HepG2 (cell line): ENCODE measurements around the gene BBLN. TPM values are rescaled to one million over a fixed set of nuclear protein-coding genes. Genes with fewer than 3 reads are reported as not detected.

Experiments used
- BRD4 ChIP-seq: sonication (generic); formaldehyde crosslinking; IDR thresholded peaks from 2 replicates; pipeline ENCODE4 v1.4.0; 2020; ENCODE audit warnings: missing genetic modification reagents
- ERF ChIP-seq: IDR thresholded peaks from 2 replicates; pipeline ENCODE4 v1.6.1; 2018; ENCODE audit warnings: missing biosample characterization, missing genetic modification reagents
- FOXP1 ChIP-seq, 2 experiments: fragments of 450-650 bp in 1 of 2; IDR thresholded peaks; 2 replicates each; pipeline ENCODE4 v1.6.1; 2017 to 2018; ENCODE audit warnings: antibody characterized with exemption in 1 of 2
- HNRNPH1 ChIP-seq: fragments of 200-400 bp; formaldehyde crosslinking; optimal IDR thresholded peaks from 2 replicates; pipeline ENCODE3; 2017; ENCODE audit warnings: mild to moderate bottlenecking, low read depth, low read length
- MAZ ChIP-seq, 2 experiments: sonication (generic) in 1 of 2; formaldehyde crosslinking in 1 of 2; IDR thresholded peaks; 2 replicates each; pipeline versions ENCODE4 v1.5.0 to v1.6.1; 2012 to 2020; ENCODE audit warnings: low read depth in 2 of 2, mild to moderate bottlenecking in 2 of 2, borderline replicate concordance in 1 of 2, improper control_type of control experiment in 1 of 2, low read length in 1 of 2, missing genetic modification reagents in 1 of 2, moderate library complexity in 1 of 2
- TMF1 ChIP-seq: sonication (generic); formaldehyde crosslinking; IDR thresholded peaks from 2 replicates; pipeline ENCODE4 v1.8.1; 2022; ENCODE audit warnings: low read depth, missing genetic modification reagents
- ZNF337 ChIP-seq: sonication (generic); formaldehyde crosslinking; IDR thresholded peaks from 2 replicates; pipeline ENCODE4 v1.5.1; 2020; ENCODE audit warnings: missing genetic modification reagents, low read depth, mild to moderate bottlenecking, borderline replicate concordance
- ZNF639 ChIP-seq: conservative IDR thresholded peaks from 2 replicates; pipeline ENCODE4 v1.6.1; 2018; ENCODE audit warnings: missing genetic modification reagents
- ZNF766 ChIP-seq: sonication (generic); formaldehyde crosslinking; IDR thresholded peaks from 2 replicates; pipeline ENCODE4 v1.5.0; 2020; ENCODE audit warnings: missing genetic modification reagents, borderline replicate concordance
- polyA plus RNA-seq, 8 experiments: library from polyadenylated mRNA; depleted of rRNA in 3 of 8; stranded (reverse) in 7 of 8; unstranded in 1 of 8; fragments of >200 nt; fragmentation: Illumina TruSeq in 4 of 8; extraction: Trizol in 4 of 8; gene quantifications; 2 replicates each; pipeline versions ENCODE4 v1.2.1 to v1.2.3, GENCODE V29; 2011 to 2016; ENCODE audit warnings: low read depth in 4 of 8, missing spikeins in 1 of 8, mixed read lengths in 1 of 8; ENCODE audit not compliant: insufficient read depth in 1 of 8
- total RNA-seq, 5 experiments: library from RNA; depleted of rRNA; stranded (reverse); fragments of >200 nt; fragmentation: Illumina TruSeq; extraction: Trizol; gene quantifications; 2 replicates each; pipeline ENCODE4 v1.2.3, GENCODE V29; 2016; ENCODE audit warnings: low read depth in 1 of 5
- TF ChIP-seq, protein P1 (sequence below): sonication (generic); formaldehyde crosslinking; IDR thresholded peaks from 2 replicates; pipeline ENCODE4 v1.8.0; 2022; ENCODE audit warnings: mild to moderate bottlenecking, missing genetic modification reagents
- TF ChIP-seq, protein P2 (sequence below): IDR thresholded peaks from 2 replicates; pipeline ENCODE4 v1.6.1; 2016; ENCODE audit warnings: control low read depth
- TF ChIP-seq, protein P3 (sequence below): IDR thresholded peaks from 2 replicates; pipeline ENCODE4 v1.6.1; 2012; ENCODE audit warnings: low read length, improper control_type of control experiment
- TF ChIP-seq, protein P4 (sequence below): IDR thresholded peaks from 2 replicates; pipeline ENCODE4 v1.6.1; 2016; ENCODE audit warnings: low read depth

Gene BBLN
- total and polyA plus RNA-seq, 2 of the 13 experiments (the other 11 are each of a cell fraction or from before 2014, with no cell fraction given): 27.6 to 33.1 TPM

DNA sequence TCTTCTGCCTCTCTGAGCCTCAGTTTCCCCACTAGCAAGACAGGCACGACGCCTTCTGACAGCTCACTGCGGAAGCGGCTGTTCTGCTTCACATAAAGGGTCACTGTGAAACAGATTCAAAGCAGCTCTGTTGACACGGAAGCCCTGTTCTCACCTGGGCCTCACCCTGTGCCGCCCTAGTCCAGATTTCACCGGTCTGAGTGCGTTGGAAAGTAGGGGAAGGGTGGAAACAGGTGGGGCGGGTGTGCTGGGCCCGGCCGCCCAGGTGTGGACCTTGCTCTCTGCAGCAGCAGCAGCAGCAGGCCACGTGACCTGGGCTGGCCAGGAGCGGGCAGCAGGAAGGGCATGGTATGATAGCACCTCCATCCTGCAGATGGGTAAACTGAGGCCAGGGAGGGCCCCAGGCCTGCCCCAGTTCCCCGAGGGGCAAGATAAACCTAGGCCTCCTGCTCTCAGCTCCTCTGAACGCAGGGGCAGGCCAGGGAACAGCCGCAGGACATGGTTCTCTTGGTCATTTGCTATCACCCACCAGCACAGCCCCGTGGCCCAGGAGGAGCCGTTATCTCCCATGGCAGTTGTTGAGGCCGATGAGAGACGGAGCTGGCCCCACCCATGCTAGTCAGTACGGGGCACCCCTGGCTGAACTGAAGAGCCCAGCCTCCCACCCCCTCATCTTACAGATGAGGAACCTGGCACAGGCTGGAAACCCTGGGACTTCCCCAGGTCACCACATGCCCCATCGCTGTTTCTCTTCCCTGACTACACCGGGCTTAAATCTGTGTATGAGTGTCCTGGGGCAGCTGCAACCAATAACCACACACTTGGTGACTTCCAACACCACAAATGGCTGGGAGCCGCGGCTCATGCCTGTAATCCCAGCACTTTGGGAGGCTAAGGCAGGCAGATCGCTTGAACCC, 44.6 kb upstream of the BBLN start (continued):
- TF ChIP-seq, protein P1, sequence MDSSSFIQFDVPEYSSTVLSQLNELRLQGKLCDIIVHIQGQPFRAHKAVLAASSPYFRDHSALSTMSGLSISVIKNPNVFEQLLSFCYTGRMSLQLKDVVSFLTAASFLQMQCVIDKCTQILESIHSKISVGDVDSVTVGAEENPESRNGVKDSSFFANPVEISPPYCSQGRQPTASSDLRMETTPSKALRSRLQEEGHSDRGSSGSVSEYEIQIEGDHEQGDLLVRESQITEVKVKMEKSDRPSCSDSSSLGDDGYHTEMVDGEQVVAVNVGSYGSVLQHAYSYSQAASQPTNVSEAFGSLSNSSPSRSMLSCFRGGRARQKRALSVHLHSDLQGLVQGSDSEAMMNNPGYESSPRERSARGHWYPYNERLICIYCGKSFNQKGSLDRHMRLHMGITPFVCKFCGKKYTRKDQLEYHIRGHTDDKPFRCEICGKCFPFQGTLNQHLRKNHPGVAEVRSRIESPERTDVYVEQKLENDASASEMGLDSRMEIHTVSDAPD (CRISPR knock-in tag): peak; percentile 78
- TF ChIP-seq HNRNPH1 (no peak), ZNF337 (CRISPR knock-in tag) (no peak), TMF1 (CRISPR knock-in tag) (no peak; the same call in 1 of the 2 replicates), ZNF639 (CRISPR knock-in tag) (peak; percentile 71; the same call in 1 of the 2 replicates), FOXP1 (IDR thresholded peaks at IDR 0.05) (no peak), FOXP1 (CRISPR knock-in tag; IDR thresholded peaks at IDR 0.05) (peak; percentile 77), MAZ (IDR thresholded peaks at IDR 0.05; ENCODE audit: borderline replicate concordance, low read depth, low read length) (no peak; the same call in 1 of the 2 replicates), MAZ (CRISPR knock-in tag; IDR thresholded peaks at IDR 0.05; ENCODE audit: low read depth) (peak; percentile 78; the same call in 1 of the 2 replicates), BRD4 (CRISPR knock-in tag) (peak; percentile 89), ZNF766 (CRISPR knock-in tag) (no peak), ERF (peak; percentile 95)
- TF ChIP-seq, protein P2, sequence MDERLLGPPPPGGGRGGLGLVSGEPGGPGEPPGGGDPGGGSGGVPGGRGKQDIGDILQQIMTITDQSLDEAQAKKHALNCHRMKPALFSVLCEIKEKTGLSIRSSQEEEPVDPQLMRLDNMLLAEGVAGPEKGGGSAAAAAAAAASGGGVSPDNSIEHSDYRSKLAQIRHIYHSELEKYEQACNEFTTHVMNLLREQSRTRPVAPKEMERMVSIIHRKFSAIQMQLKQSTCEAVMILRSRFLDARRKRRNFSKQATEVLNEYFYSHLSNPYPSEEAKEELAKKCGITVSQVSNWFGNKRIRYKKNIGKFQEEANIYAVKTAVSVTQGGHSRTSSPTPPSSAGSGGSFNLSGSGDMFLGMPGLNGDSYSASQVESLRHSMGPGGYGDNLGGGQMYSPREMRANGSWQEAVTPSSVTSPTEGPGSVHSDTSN (CRISPR knock-in tag): no peak
- TF ChIP-seq, protein P3, sequence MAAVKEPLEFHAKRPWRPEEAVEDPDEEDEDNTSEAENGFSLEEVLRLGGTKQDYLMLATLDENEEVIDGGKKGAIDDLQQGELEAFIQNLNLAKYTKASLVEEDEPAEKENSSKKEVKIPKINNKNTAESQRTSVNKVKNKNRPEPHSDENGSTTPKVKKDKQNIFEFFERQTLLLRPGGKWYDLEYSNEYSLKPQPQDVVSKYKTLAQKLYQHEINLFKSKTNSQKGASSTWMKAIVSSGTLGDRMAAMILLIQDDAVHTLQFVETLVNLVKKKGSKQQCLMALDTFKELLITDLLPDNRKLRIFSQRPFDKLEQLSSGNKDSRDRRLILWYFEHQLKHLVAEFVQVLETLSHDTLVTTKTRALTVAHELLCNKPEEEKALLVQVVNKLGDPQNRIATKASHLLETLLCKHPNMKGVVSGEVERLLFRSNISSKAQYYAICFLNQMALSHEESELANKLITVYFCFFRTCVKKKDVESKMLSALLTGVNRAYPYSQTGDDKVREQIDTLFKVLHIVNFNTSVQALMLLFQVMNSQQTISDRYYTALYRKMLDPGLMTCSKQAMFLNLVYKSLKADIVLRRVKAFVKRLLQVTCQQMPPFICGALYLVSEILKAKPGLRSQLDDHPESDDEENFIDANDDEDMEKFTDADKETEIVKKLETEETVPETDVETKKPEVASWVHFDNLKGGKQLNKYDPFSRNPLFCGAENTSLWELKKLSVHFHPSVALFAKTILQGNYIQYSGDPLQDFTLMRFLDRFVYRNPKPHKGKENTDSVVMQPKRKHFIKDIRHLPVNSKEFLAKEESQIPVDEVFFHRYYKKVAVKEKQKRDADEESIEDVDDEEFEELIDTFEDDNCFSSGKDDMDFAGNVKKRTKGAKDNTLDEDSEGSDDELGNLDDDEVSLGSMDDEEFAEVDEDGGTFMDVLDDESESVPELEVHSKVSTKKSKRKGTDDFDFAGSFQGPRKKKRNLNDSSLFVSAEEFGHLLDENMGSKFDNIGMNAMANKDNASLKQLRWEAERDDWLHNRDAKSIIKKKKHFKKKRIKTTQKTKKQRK: no peak
- TF ChIP-seq, protein P4, sequence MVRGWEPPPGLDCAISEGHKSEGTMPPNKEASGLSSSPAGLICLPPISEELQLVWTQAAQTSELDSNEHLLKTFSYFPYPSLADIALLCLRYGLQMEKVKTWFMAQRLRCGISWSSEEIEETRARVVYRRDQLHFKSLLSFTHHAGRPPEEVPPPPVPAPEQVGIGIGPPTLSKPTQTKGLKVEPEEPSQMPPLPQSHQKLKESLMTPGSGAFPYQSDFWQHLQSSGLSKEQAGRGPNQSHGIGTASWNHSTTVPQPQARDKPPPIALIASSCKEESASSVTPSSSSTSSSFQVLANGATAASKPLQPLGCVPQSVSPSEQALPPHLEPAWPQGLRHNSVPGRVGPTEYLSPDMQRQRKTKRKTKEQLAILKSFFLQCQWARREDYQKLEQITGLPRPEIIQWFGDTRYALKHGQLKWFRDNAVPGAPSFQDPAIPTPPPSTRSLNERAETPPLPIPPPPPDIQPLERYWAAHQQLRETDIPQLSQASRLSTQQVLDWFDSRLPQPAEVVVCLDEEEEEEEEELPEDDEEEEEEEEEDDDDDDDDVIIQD (CRISPR knock-in tag): peak; percentile 74
